UCSD-AML1 (cell line): ENCODE data around the gene CTCFL.

Experiments
- DNase-seq: peaks from one replicate; lab custom pipeline; 2025; ENCODE audit not compliant: unreplicated experiment; lab: John Stamatoyannopoulos, UW

Gene CTCFL

GRCh38 chr20:57524511-57525176 is at the start of gene CTCFL:
Gene CTCFL, minus strand, starts transcription at chr20:57525140. Its CDS starts 935 bp downstream, at chr20:57524205.
- no peak for DNase-seq

- no peak for DNase-seq
Observed at GRCh38 chr20:57573894-57574293, 49.0 kb upstream of the CTCFL start.

GRCh38 chr20:57573242-57573641 is 48.3 kb upstream of the CTCFL start:
- DNase-seq, result no peak

GRCh38 chr20:57571782-57572416 is 47.0 kb upstream of the CTCFL start:
- DNase-seq, result no peak

GRCh38 chr20:57570920-57571319 is 46.0 kb upstream of the CTCFL start:
- no peak for DNase-seq

- no peak for DNase-seq
Observed at GRCh38 chr20:57570145-57570850, 45.4 kb upstream of the CTCFL start.

- no peak for DNase-seq
Observed at GRCh38 chr20:57568960-57569359, 44.0 kb upstream of the CTCFL start.

GRCh38 chr20:57568088-57568896 is 43.4 kb upstream of the CTCFL start:
- no peak for DNase-seq

GRCh38 chr20:57567471-57568079 is 42.6 kb upstream of the CTCFL start:
- no peak for DNase-seq

GRCh38 chr20:57566803-57567459 is 42.0 kb upstream of the CTCFL start:
- DNase-seq, result no peak

- DNase-seq, result no peak
Observed at GRCh38 chr20:57566399-57566798, 41.5 kb upstream of the CTCFL start.

GRCh38 chr20:57564951-57565642 is 40.2 kb upstream of the CTCFL start:
- no peak for DNase-seq

GRCh38 chr20:57564180-57564802 is 39.4 kb upstream of the CTCFL start:
- DNase-seq, result no peak

GRCh38 chr20:57563522-57563921 is 38.6 kb upstream of the CTCFL start:
- DNase-seq, result no peak

GRCh38 chr20:57562541-57563465 is 37.9 kb upstream of the CTCFL start:
- DNase-seq, result no peak

- no peak for DNase-seq
Observed at GRCh38 chr20:57561356-57562279, 36.7 kb upstream of the CTCFL start.
